NOMO-1 treated with dmso at 0.1 percent for 144 hours (cell line): Measurements from ENCODE around the gene AHI1.
A peak's percentile ranks its signal among the peaks of the same experiment; 100 is the strongest.
"Not testable (repeated sequence)": the region's sequence is repeated elsewhere in the genome, so short reads cannot be mapped to it uniquely, and the experiment has no call there.

Source experiments
- DNase-seq: peaks from one replicate; lab custom pipeline; 2025; ENCODE audit not compliant: unreplicated experiment; lab: John Stamatoyannopoulos, UW

The AHI1 gene

GRCh38 chr6:135269481-135269891 is 228.1 kb downstream of the AHI1 start:
- DNase-seq, result no peak

GRCh38 chr6:135268740-135269139 is 228.8 kb downstream of the AHI1 start:
- no peak for DNase-seq

GRCh38 chr6:135268263-135268662 is 229.3 kb downstream of the AHI1 start:
- no peak for DNase-seq

- no peak for DNase-seq
These were observed 230.5 kb downstream of the AHI1 start for GRCh38 chr6:135267085-135267484.

GRCh38 chr6:135266675-135267074 is 230.9 kb downstream of the AHI1 start:
- no peak for DNase-seq

- no peak for DNase-seq
These were observed 232.3 kb downstream of the AHI1 start for GRCh38 chr6:135265278-135265677.

- no peak for DNase-seq
These were observed 235.4 kb downstream of the AHI1 start for GRCh38 chr6:135261872-135262725.

- DNase-seq, result no peak
These were observed 236.9 kb downstream of the AHI1 start for GRCh38 chr6:135260612-135261011.

- no peak for DNase-seq
These were observed 238.6 kb downstream of the AHI1 start for GRCh38 chr6:135258970-135259369.

GRCh38 chr6:135257631-135258405 is 239.7 kb downstream of the AHI1 start:
- DNase-seq, result no peak

- no peak for DNase-seq
These were observed 240.7 kb downstream of the AHI1 start for GRCh38 chr6:135256866-135257265.

GRCh38 chr6:135254471-135254870 is 243.1 kb downstream of the AHI1 start:
- DNase-seq, result no peak

GRCh38 chr6:135251498-135252441 is 245.8 kb downstream of the AHI1 start:
- no peak for DNase-seq

- no peak for DNase-seq
These were observed 246.6 kb downstream of the AHI1 start for GRCh38 chr6:135250751-135251497.

- peak; percentile 70 for DNase-seq
These were observed 247.3 kb downstream of the AHI1 start for GRCh38 chr6:135250234-135250633.

- not testable (repeated sequence) for DNase-seq
These were observed 251.0 kb downstream of the AHI1 start for GRCh38 chr6:135246412-135247012.

GRCh38 chr6:135244805-135245204 is 252.7 kb downstream of the AHI1 start:
- no peak for DNase-seq

- DNase-seq, result no peak
These were observed 253.4 kb downstream of the AHI1 start for GRCh38 chr6:135243871-135244796.

- DNase-seq, result no peak
These were observed 256.8 kb downstream of the AHI1 start for GRCh38 chr6:135240711-135241110.
